ENCODE data around the gene PROB1. TPM values are rescaled to one million over a fixed set of nuclear protein-coding genes. Genes with fewer than 3 reads are reported as not detected.

PROB1 gene
- total RNA-seq, 6 experiments from 2014 or later = 2.8 to 5.3 (median 5.1) TPM

- no peaks in the 10 kb centered on the region; the same call in 1 of the 2 replicates for H3K27me3 Mint-ChIP-seq (ENCODE audit: insufficient read depth)
- H3K4me3 Mint-ChIP-seq = no peak overlapping the region
- H3K36me3 Mint-ChIP-seq (ENCODE audit: low read depth) = peaks cover 4% of the 10 kb centered on the region
- no peak for TF ChIP-seq CTCF (IDR thresholded peaks at IDR 0.05)
- H3K27ac Mint-ChIP-seq = no peak overlapping the region
- H3K9me3 Mint-ChIP-seq = no peaks in the 10 kb centered on the region
- DNase-seq = no peak
- peaks cover 18% of the 10 kb centered on the region for H3K4me1 Mint-ChIP-seq (ENCODE audit: low read depth)
Measured at GRCh38 chr5:139425497-139425896, 30.6 kb upstream of the PROB1 start.

GRCh38 chr5:139422307-139422893, 27.5 kb upstream of the PROB1 start:
- DNase-seq = peak; percentile 73
- Mint-ChIP-seq H3K27ac (peak overlapping the region; percentile 82), H3K9me3 (no peaks in the 10 kb centered on the region), H3K27me3 (ENCODE audit: insufficient read depth) (no peaks in the 10 kb centered on the region; the same call in 1 of the 2 replicates), H3K4me1 (ENCODE audit: low read depth) (peaks cover 26% of the 10 kb centered on the region), H3K4me3 (no peak overlapping the region), H3K36me3 (ENCODE audit: low read depth) (peaks cover 10% of the 10 kb centered on the region)
- peak; percentile 85 for TF ChIP-seq CTCF (IDR thresholded peaks at IDR 0.05)

- H3K4me1 Mint-ChIP-seq (ENCODE audit: low read depth) = peaks cover 16% of the 10 kb centered on the region
- no peak for DNase-seq
- H3K27ac Mint-ChIP-seq = no peak overlapping the region
- no peaks in the 10 kb centered on the region; the same call in 1 of the 2 replicates for H3K27me3 Mint-ChIP-seq (ENCODE audit: insufficient read depth)
- no peak for TF ChIP-seq CTCF (IDR thresholded peaks at IDR 0.05)
- H3K36me3 Mint-ChIP-seq (ENCODE audit: low read depth) = peaks cover 10% of the 10 kb centered on the region
- no peak overlapping the region for H3K4me3 Mint-ChIP-seq
- no peaks in the 10 kb centered on the region for H3K9me3 Mint-ChIP-seq
Measured at GRCh38 chr5:139419226-139420192, 24.6 kb upstream of the PROB1 start.

GRCh38 chr5:139418793-139419192, 23.9 kb upstream of the PROB1 start:
- H3K27me3 Mint-ChIP-seq (ENCODE audit: insufficient read depth) = no peaks in the 10 kb centered on the region; the same call in 1 of the 2 replicates
- no peaks in the 10 kb centered on the region for H3K9me3 Mint-ChIP-seq
- TF ChIP-seq CTCF (IDR thresholded peaks at IDR 0.05) = no peak
- peaks cover 10% of the 10 kb centered on the region for H3K36me3 Mint-ChIP-seq (ENCODE audit: low read depth)
- no peak overlapping the region for H3K4me3 Mint-ChIP-seq
- H3K4me1 Mint-ChIP-seq (ENCODE audit: low read depth) = peaks cover 16% of the 10 kb centered on the region
- no peak for DNase-seq
- H3K27ac Mint-ChIP-seq = no peak overlapping the region

- Mint-ChIP-seq H3K27me3 (ENCODE audit: insufficient read depth) (no peaks in the 10 kb centered on the region; the same call in 1 of the 2 replicates), H3K9me3 (no peaks in the 10 kb centered on the region), H3K4me1 (ENCODE audit: low read depth) (peaks cover 11% of the 10 kb centered on the region), H3K36me3 (ENCODE audit: low read depth) (peaks cover 10% of the 10 kb centered on the region), H3K4me3 (no peak overlapping the region), H3K27ac (no peak overlapping the region)
- TF ChIP-seq CTCF (IDR thresholded peaks at IDR 0.05) = no peak
- DNase-seq = no peak
Measured at GRCh38 chr5:139417214-139417613, 22.3 kb upstream of the PROB1 start.

All from HFFc6 (cell line).